Liver (tissue), 9 donors: ENCODE results near the gene HRH1. TPM values are rescaled to one million over a fixed set of nuclear protein-coding genes. Genes with fewer than 3 reads are reported as not detected.

Experiments
- DNase-seq: peaks from one replicate; pipeline ENCODE4 v3.0.0-alpha.2; 2017; ENCODE audit warnings: low spot score
- H3K27ac ChIP-seq, 2 donors: one replicate each; pipeline ENCODE4 v1.7.0; 2013; ENCODE audit warnings: inconsistent platforms in 2 of 2, low read length in 2 of 2, control low read depth in 1 of 2, low read depth in 1 of 2, mild to moderate bottlenecking in 1 of 2
- H3K27me3 ChIP-seq, 4 donors: one replicate each; pipeline versions ENCODE4 v1.6.1 to v1.7.0; 2013; ENCODE audit warnings: low read length in 3 of 4, inconsistent platforms in 1 of 4, mild to moderate bottlenecking in 1 of 4, moderate library complexity in 1 of 4; ENCODE audit not compliant: control insufficient read depth in 4 of 4, insufficient read depth in 4 of 4
- H3K36me3 ChIP-seq, 4 donors: one replicate each; pipeline versions ENCODE4 v1.6.1 to v1.7.0; 2013; ENCODE audit warnings: low read length in 3 of 4, mild to moderate bottlenecking in 3 of 4, low read depth in 1 of 4, moderate library complexity in 1 of 4; ENCODE audit not compliant: control insufficient read depth in 4 of 4, insufficient read depth in 3 of 4
- H3K4me1 ChIP-seq, 4 donors: one replicate each; pipeline versions ENCODE4 v1.6.1 to v1.7.0; 2013; ENCODE audit warnings: low read length in 3 of 4, mild to moderate bottlenecking in 3 of 4, moderate library complexity in 1 of 4; ENCODE audit not compliant: control insufficient read depth in 4 of 4, insufficient read depth in 4 of 4
- H3K4me3 ChIP-seq, 3 donors: one replicate each; pipeline versions ENCODE4 v1.6.1 to v1.7.0; 2013; ENCODE audit warnings: low read length in 3 of 3, control low read depth in 1 of 3, low read depth in 1 of 3, mild to moderate bottlenecking in 1 of 3
- H3K9ac ChIP-seq, 2 donors: one replicate each; pipeline ENCODE4 v1.7.0; 2013; ENCODE audit warnings: low read length in 2 of 2, mild to moderate bottlenecking in 2 of 2, moderate library complexity in 2 of 2, control low read depth in 1 of 2, low read depth in 1 of 2
- H3K9me3 ChIP-seq, 4 donors: one replicate each; pipeline versions ENCODE4 v1.6.1 to v1.7.0; 2013; ENCODE audit warnings: low read length in 3 of 4; ENCODE audit not compliant: control insufficient read depth in 4 of 4
- ATF3 ChIP-seq: IDR thresholded peaks from 2 replicates; pipeline ENCODE4 v1.6.1; 2016; ENCODE audit warnings: antibody characterized with exemption
- FOXA1 ChIP-seq: IDR thresholded peaks from 2 replicates; pipeline ENCODE4 v1.6.1; 2016; ENCODE audit warnings: antibody characterized with exemption
- FOXA2 ChIP-seq: IDR thresholded peaks from 2 replicates; pipeline ENCODE4 v1.6.1; 2016; ENCODE audit warnings: antibody characterized with exemption
- GABPA ChIP-seq, 2 donors: IDR thresholded peaks in 1 of 2; conservative IDR thresholded peaks in 1 of 2; 2 replicates each; pipeline ENCODE4 v1.6.1; 2016; ENCODE audit warnings: antibody characterized with exemption in 2 of 2, mild to moderate bottlenecking in 1 of 2, moderate library complexity in 1 of 2
- JUND ChIP-seq, 2 donors: IDR thresholded peaks; 2 replicates each; pipeline ENCODE4 v1.6.1; 2016; ENCODE audit warnings: antibody characterized with exemption in 2 of 2
- MAX ChIP-seq: IDR thresholded peaks from 2 replicates; pipeline ENCODE4 v1.6.1; 2016; ENCODE audit warnings: antibody characterized with exemption
- RAD21 ChIP-seq, 2 donors: IDR thresholded peaks; 2 replicates each; pipeline ENCODE4 v1.6.1; 2016; ENCODE audit warnings: antibody characterized with exemption in 2 of 2, mild to moderate bottlenecking in 2 of 2
- REST ChIP-seq: IDR thresholded peaks from 2 replicates; pipeline ENCODE4 v1.6.1; 2016; ENCODE audit warnings: antibody characterized with exemption, mild to moderate bottlenecking
- RXRA ChIP-seq, 2 donors: IDR thresholded peaks; 2 replicates each; pipeline ENCODE4 v1.6.1; 2017 to 2018; ENCODE audit warnings: antibody characterized with exemption in 2 of 2, mild to moderate bottlenecking in 1 of 2
- SP1 ChIP-seq: IDR thresholded peaks from 2 replicates; pipeline ENCODE4 v1.6.1; 2018; ENCODE audit warnings: antibody characterized with exemption, mild to moderate bottlenecking
- TAF1 ChIP-seq: conservative IDR thresholded peaks from 2 replicates; pipeline ENCODE4 v1.6.1; 2016; ENCODE audit warnings: antibody characterized with exemption, mild to moderate bottlenecking
- YY1 ChIP-seq: IDR thresholded peaks from 2 replicates; pipeline ENCODE4 v1.6.1; 2016; ENCODE audit warnings: antibody characterized with exemption, mild to moderate bottlenecking
- ZBTB33 ChIP-seq: IDR thresholded peaks from 2 replicates; pipeline ENCODE4 v1.6.1; 2016; ENCODE audit warnings: antibody characterized with exemption
- WGBS: extraction: QIAGEN DNeasy Blood & Tissue Kit; methylation state at CpG from one replicate; pipeline ENCODE4 v1.1.7; 2013; 5-methylcytosine and 5-hydroxymethylcytosine counted together
- polyA plus RNA-seq, 2 donors: library from polyadenylated mRNA; stranded (reverse) in 1 of 2; unstranded in 1 of 2; fragments of 200-250 nt in 1 of 2; fragments of >200 nt in 1 of 2; fragmentation: Nextera tagmentation in 1 of 2; extraction: Ambion mirVana in 1 of 2; gene quantifications; one replicate each; pipeline versions ENCODE4 v1.2.1 to v1.2.3, GENCODE V29; 2013 to 2015
- total RNA-seq, 2 donors: library from RNA; depleted of rRNA; stranded (reverse); fragments of >200 nt; gene quantifications; one replicate each; pipeline ENCODE4 v1.2.3, GENCODE V29; 2014
- donor health status: healthy.
- donor health status: healthy.
- donor health status: healthy.
- donor health status: healthy.
- donor health status: healthy.

Gene HRH1
- total and polyA plus RNA-seq, 4 donors: 0.07 to 1.3 (median 0.31) TPM

- TF ChIP-seq REST: no peak
- no peak for TF ChIP-seq FOXA2
Measured at GRCh38 chr3:11143476-11143875, 10.8 kb upstream of the HRH1 start (continued).

- H3K9me3 ChIP-seq: no peaks in the 10 kb centered on the region
- H3K4me3 ChIP-seq: no peak overlapping the region
- no peak overlapping the region for H3K9ac ChIP-seq
- no peak for DNase-seq
- no peak overlapping the region for H3K27ac ChIP-seq
- H3K36me3 ChIP-seq: no peaks in the 10 kb centered on the region
- TF ChIP-seq RXRA (IDR thresholded peaks at IDR 0.05) (no peak), GABPA (IDR thresholded peaks at IDR 0.05 in 1 of 2, conservative IDR thresholded peaks at IDR 0.05 in 1 of 2) (no peak), FOXA2 (no peak)
- no peaks in the 10 kb centered on the region for H3K4me1 ChIP-seq
- WGBS: 76% methylated on average over 5 of the region's 5 CpGs
- H3K27me3 ChIP-seq: peaks cover 0 to 5% (median 1%) of the 10 kb centered on the region in 4 donors
Measured at GRCh38 chr3:11144996-11145395, 9.3 kb upstream of the HRH1 start.

GRCh38 chr3:11145888-11146287, 8.4 kb upstream of the HRH1 start:
- Histone ChIP-seq H3K36me3 (no peaks in the 10 kb centered on the region), H3K9ac (no peak overlapping the region), H3K9me3 (no peaks in the 10 kb centered on the region), H3K27me3 (peaks cover 0 to 5% (median 0%) of the 10 kb centered on the region in 4 donors), H3K4me1 (no peaks in the 10 kb centered on the region), H3K27ac (no peak overlapping the region), H3K4me3 (no peak overlapping the region)
- DNase-seq: no peak
- TF ChIP-seq FOXA2: no peak
- TF ChIP-seq ATF3: no peak
- TF ChIP-seq JUND (IDR thresholded peaks at IDR 0.05): no peak
- no peak for TF ChIP-seq MAX
- TF ChIP-seq RAD21 (IDR thresholded peaks at IDR 0.05): no peak
- TF ChIP-seq YY1: no peak
- no peak for TF ChIP-seq ZBTB33
- no peak for TF ChIP-seq REST
- TF ChIP-seq FOXA1: no peak
- no peak for TF ChIP-seq RXRA (IDR thresholded peaks at IDR 0.05)
- no peak for TF ChIP-seq SP1
- no peak for TF ChIP-seq TAF1
- 56% methylated on average over 3 of the region's 3 CpGs for WGBS
